Esophagus muscularis mucosa (tissue), 3 donors: ENCODE measurements around the gene NTN3.

Source experiments
- CTCF ChIP-seq, 3 experiments: fragments of 200-600 bp in 2 of 3; fragments of 450-650 bp in 1 of 3; sonication (generic) in 2 of 3; IDR thresholded peaks; one replicate each; pipeline ENCODE4 v1.5.1; 2017 to 2019; ENCODE audit warnings: antibody characterized with exemption in 3 of 3, mild to moderate bottlenecking in 2 of 3, moderate library complexity in 1 of 3
- POLR2A ChIP-seq: fragments of 450-650 bp; IDR thresholded peaks from one replicate; pipeline ENCODE4 v1.6.1; 2017; ENCODE audit warnings: antibody characterized with exemption, moderate library complexity, mild to moderate bottlenecking, low read depth

- TF ChIP-seq POLR2A (no peak), CTCF (IDR thresholded peaks at IDR 0.05) (no peak)
Observed at GRCh38 chr16:2432801-2433505, 38.1 kb upstream of the NTN3 start.
